Gastroesophageal sphincter (tissue), 4 donors: ENCODE data around the gene MPPED1. TPM values are rescaled to one million over a fixed set of nuclear protein-coding genes. Genes with fewer than 3 reads are reported as not detected.

ENCODE experiments used
- ATAC-seq: fragments of 150-250 bp; one replicate; pipeline ENCODE4 v1.9.1; 2016; ENCODE audit warnings: mild to moderate bottlenecking, moderate library complexity
- H3K27ac ChIP-seq, 4 donors: fragments of 200-600 bp; sonication (generic) in 3 of 4; 1 replicate in 3 of 4; 2 replicates in 1 of 4; pipeline ENCODE4 v1.5.1; 2016 to 2019
- H3K27me3 ChIP-seq: fragments of 200-600 bp; sonication (generic); one replicate; pipeline ENCODE4 v1.5.1; 2019
- H3K36me3 ChIP-seq, 2 donors: fragments of 200-600 bp; sonication (generic); one replicate each; pipeline ENCODE4 v1.5.1; 2019; ENCODE audit warnings: control low read depth in 1 of 2
- H3K4me1 ChIP-seq, 3 donors: fragments of 200-600 bp; sonication (generic); 1 replicate in 2 of 3; 2 replicates in 1 of 3; pipeline ENCODE4 v1.5.1; 2016 to 2019; ENCODE audit warnings: control low read depth in 2 of 3
- H3K4me3 ChIP-seq, 2 donors: fragments of 200-600 bp; sonication (generic); one replicate each; pipeline ENCODE4 v1.5.1; 2019; ENCODE audit warnings: mild to moderate bottlenecking in 1 of 2, moderate library complexity in 1 of 2
- H3K9me3 ChIP-seq, 3 donors: fragments of 200-600 bp; sonication (generic); one replicate each; pipeline ENCODE4 v1.5.1; 2017 to 2019; ENCODE audit warnings: control low read depth in 2 of 3
- CTCF ChIP-seq, 4 experiments: fragments of 200-600 bp in 2 of 4; fragments of 450-650 bp in 2 of 4; sonication (generic) in 1 of 4; IDR thresholded peaks; one replicate each; pipeline ENCODE4 v1.5.1; 2017 to 2019; ENCODE audit warnings: antibody characterized with exemption in 4 of 4, mild to moderate bottlenecking in 2 of 4, moderate library complexity in 2 of 4
- EP300 ChIP-seq: sonication (generic); formaldehyde crosslinking; IDR thresholded peaks from one replicate; pipeline ENCODE4 v1.6.1; 2017; ENCODE audit warnings: antibody characterized with exemption, mild to moderate bottlenecking
- POLR2A ChIP-seq, 2 donors: fragments of 450-650 bp; IDR thresholded peaks; one replicate each; pipeline ENCODE4 v1.6.1; 2017; ENCODE audit warnings: antibody characterized with exemption in 2 of 2, mild to moderate bottlenecking in 2 of 2, moderate library complexity in 1 of 2
- POLR2AphosphoS5 ChIP-seq: sonication (generic); formaldehyde crosslinking; IDR thresholded peaks from one replicate; pipeline ENCODE4 v1.6.1; 2017; ENCODE audit warnings: antibody characterized with exemption
- WGBS, 2 donors: methylation state at CpG; one replicate each; pipeline ENCODE4 v1.1.5; 2018; ENCODE audit warnings: low coverage in 1 of 2; 5-methylcytosine and 5-hydroxymethylcytosine counted together
- total RNA-seq, 4 donors: library from RNA; depleted of rRNA; stranded (reverse); fragments of >200 nt; gene quantifications; one replicate each; pipeline ENCODE4 v1.1.0, GENCODE V29; 2016

MPPED1 gene
- total RNA-seq, 4 donors from 2014 or later: 0.13 TPM; not detected in 3

GRCh38 chr22:43377896-43378704, 33.7 kb upstream of the MPPED1 start:
- no peak for ATAC-seq
- Histone ChIP-seq H3K36me3 (no peaks in the 10 kb centered on the region), H3K27ac (peak overlapping the region in 1 of 4 donors; percentile 44), H3K9me3 (peaks cover 0 to 11% (median 0%) of the 10 kb centered on the region in 3 donors), H3K4me1 (peaks cover 0 to 24% (median 6%) of the 10 kb centered on the region in 3 donors), H3K27me3 (peaks cover 13% of the 10 kb centered on the region), H3K4me3 (no peak overlapping the region)
- TF ChIP-seq POLR2AphosphoS5: no peak
- TF ChIP-seq CTCF (IDR thresholded peaks at IDR 0.05): no peak
- TF ChIP-seq EP300: no peak
- TF ChIP-seq POLR2A (IDR thresholded peaks at IDR 0.05): no peak
- WGBS, 2 donors: 37 to 45% methylated on average over 7 to 8 of the region's 8 CpGs

GRCh38 chr22:43381693-43382092, 30.1 kb upstream of the MPPED1 start:
- Histone ChIP-seq H3K27me3 (peaks cover 14% of the 10 kb centered on the region), H3K9me3 (no peaks in the 10 kb centered on the region), H3K36me3 (no peaks in the 10 kb centered on the region), H3K4me3 (no peak overlapping the region), H3K27ac (no peak overlapping the region), H3K4me1 (peaks cover 0 to 28% (median 11%) of the 10 kb centered on the region in 3 donors)
- no peak for TF ChIP-seq EP300
- no peak for TF ChIP-seq POLR2A (IDR thresholded peaks at IDR 0.05)
- WGBS, 2 donors: 40 to 73% methylated on average over 5 to 6 of the region's 6 CpGs
- ATAC-seq: no peak

- TF ChIP-seq EP300 (no peak), CTCF (IDR thresholded peaks at IDR 0.05) (no peak), POLR2AphosphoS5 (no peak), POLR2A (IDR thresholded peaks at IDR 0.05) (no peak)
- Histone ChIP-seq H3K27me3 (peaks cover 33% of the 10 kb centered on the region), H3K36me3 (no peaks in the 10 kb centered on the region), H3K4me1 (peaks cover 0 to 17% (median 5%) of the 10 kb centered on the region in 3 donors), H3K4me3 (no peak overlapping the region), H3K27ac (no peak overlapping the region), H3K9me3 (no peaks in the 10 kb centered on the region)
- 63% methylated on average over 5 of the region's 5 CpGs; no CpG with 5 or more reads in 1 of the 2 donors for WGBS, 2 donors
- no peak for ATAC-seq
These were observed 27.0 kb upstream of the MPPED1 start for GRCh38 chr22:43384863-43385262.

GRCh38 chr22:43385770-43386641, 25.8 kb upstream of the MPPED1 start:
- no peak for TF ChIP-seq EP300
- TF ChIP-seq POLR2AphosphoS5: no peak
- peak; percentile 69 to 96 (median 90) for TF ChIP-seq CTCF (IDR thresholded peaks at IDR 0.05)
- Histone ChIP-seq H3K36me3 (no peaks in the 10 kb centered on the region), H3K27me3 (peaks cover 33% of the 10 kb centered on the region), H3K4me3 (no peak overlapping the region), H3K4me1 (peaks cover 0 to 17% (median 5%) of the 10 kb centered on the region in 3 donors), H3K27ac (no peak overlapping the region), H3K9me3 (no peaks in the 10 kb centered on the region)
- WGBS, 2 donors: 6 to 31% methylated on average over 2 to 4 of the region's 20 CpGs
- peak; percentile 94 for ATAC-seq

- Histone ChIP-seq H3K4me1 (peaks cover 0 to 17% (median 5%) of the 10 kb centered on the region in 3 donors), H3K4me3 (no peak overlapping the region), H3K9me3 (no peaks in the 10 kb centered on the region), H3K27me3 (peaks cover 33% of the 10 kb centered on the region), H3K27ac (no peak overlapping the region), H3K36me3 (no peaks in the 10 kb centered on the region)
- ATAC-seq: no peak
- TF ChIP-seq EP300: no peak
- no peak for TF ChIP-seq POLR2AphosphoS5
- TF ChIP-seq POLR2A (IDR thresholded peaks at IDR 0.05): no peak
- no peak for TF ChIP-seq CTCF (IDR thresholded peaks at IDR 0.05)
- 30 to 69% methylated on average over 2 to 4 of the region's 7 CpGs for WGBS, 2 donors
These were observed 24.0 kb upstream of the MPPED1 start for GRCh38 chr22:43387815-43388214.
